K562 (cell line): ENCODE measurements around the gene FBXO46. TPM values are rescaled to one million over a fixed set of nuclear protein-coding genes. Genes with fewer than 3 reads are reported as not detected.
A peak's percentile ranks its signal among the peaks of the same experiment; 100 is the strongest.

Source experiments
- ARHGAP35 ChIP-seq: fragments of 450-650 bp; IDR thresholded peaks from 2 replicates; pipeline ENCODE4 v1.6.1; 2018; ENCODE audit not compliant: partially characterized antibody
- BRD9 ChIP-seq: fragments of 450-650 bp; IDR thresholded peaks from 2 replicates; pipeline ENCODE4 v1.6.1; 2018; ENCODE audit warnings: low read depth; ENCODE audit not compliant: partially characterized antibody
- CREM ChIP-seq: IDR thresholded peaks from 2 replicates; pipeline ENCODE4 v1.6.1; 2014; ENCODE audit warnings: antibody characterized with exemption, low read depth
- EGR1 ChIP-seq: fragments of 450-650 bp; conservative IDR thresholded peaks from 2 replicates; pipeline ENCODE4 v1.6.1; 2017; ENCODE audit warnings: mild to moderate bottlenecking
- JUN ChIP-seq, 2 experiments: sonication (generic) in 1 of 2; formaldehyde crosslinking in 1 of 2; IDR thresholded peaks; 2 replicates each; pipeline versions ENCODE4 v1.6.1 to v1.8.0; 2012 to 2022; ENCODE audit warnings: borderline replicate concordance in 2 of 2, mild to moderate bottlenecking in 2 of 2, improper control_type of control experiment in 1 of 2, low read depth in 1 of 2, low read length in 1 of 2, missing genetic modification reagents in 1 of 2
- L3MBTL2 ChIP-seq: fragments of 450-650 bp; IDR thresholded peaks from 2 replicates; pipeline ENCODE4 v1.6.1; 2016; ENCODE audit warnings: mild to moderate bottlenecking, moderate library complexity
- MBD2 ChIP-seq: sonication (generic); IDR thresholded peaks from 2 replicates; pipeline ENCODE4 v1.6.1; 2016; ENCODE audit warnings: low read depth, borderline replicate concordance
- MEIS2 ChIP-seq: fragments of 450-650 bp; IDR thresholded peaks from 2 replicates; pipeline ENCODE4 v1.6.1; 2014; ENCODE audit warnings: mild to moderate bottlenecking; ENCODE audit not compliant: partially characterized antibody
- POLR2A ChIP-seq: fragments of 450-650 bp; conservative IDR thresholded peaks from 2 replicates; pipeline ENCODE4 v1.6.1; 2016
- PTBP1 ChIP-seq: fragments of 200-400 bp; formaldehyde crosslinking; IDR thresholded peaks from 2 replicates; pipeline ENCODE4 v1.6.1; 2017; ENCODE audit warnings: low read depth, low read length
- PTRF ChIP-seq: fragments of 450-650 bp; IDR thresholded peaks from 2 replicates; pipeline ENCODE4 v1.6.1; 2016; ENCODE audit warnings: mild to moderate bottlenecking, missing genetic modification characterization, missing compliant biosample characterization
- RBBP5 ChIP-seq: fragments of 200-600 bp; sonication (generic); IDR thresholded peaks from 2 replicates; pipeline ENCODE4 v1.6.1; 2012; ENCODE audit warnings: borderline replicate concordance, mild to moderate bottlenecking, low read length, control low read depth, inconsistent platforms; ENCODE audit not compliant: insufficient read depth, poor library complexity, severe bottlenecking
- polyA plus RNA-seq, 8 experiments: library from polyadenylated mRNA; depleted of rRNA in 4 of 8; stranded (reverse) in 5 of 8; unstranded in 3 of 8; fragments of >200 nt; fragmentation: Nextera tagmentation in 2 of 8; fragmentation: Illumina TruSeq in 1 of 8; extraction: Ambion mirVana in 2 of 8; extraction: Trizol in 1 of 8; gene quantifications; 2 replicates each; pipeline versions ENCODE4 v1.2.1 to v1.2.3, GENCODE V29; 2011 to 2014; ENCODE audit warnings: inconsistent platforms in 1 of 8, missing spikeins in 1 of 8
- total RNA-seq, 7 experiments: library from RNA; depleted of rRNA in 6 of 7; stranded (reverse); fragments of >200 nt in 6 of 7; fragmentation: Illumina TruSeq in 2 of 7; extraction: Trizol in 2 of 7; gene quantifications; 2 replicates each; pipeline versions ENCODE4 v1.2.1 to v1.2.3, GENCODE V29; 2011 to 2021; ENCODE audit warnings: low replicate concordance in 1 of 7
- TF ChIP-seq, protein P1 (sequence below): sonication (generic); formaldehyde crosslinking; IDR thresholded peaks from 2 replicates; pipeline ENCODE4 v1.8.1; 2023; ENCODE audit warnings: mild to moderate bottlenecking, missing genetic modification reagents
- TF ChIP-seq, protein P2 (sequence below): fragments of 250-450 bp; sonication (Bioruptor Pico); IDR thresholded peaks from 2 replicates; pipeline ENCODE4 v1.9.0; 2021; ENCODE audit warnings: mild to moderate bottlenecking
- TF ChIP-seq, protein P3 (sequence below), 2 experiments: fragments of 450-650 bp in 1 of 2; sonication (generic) in 1 of 2; formaldehyde crosslinking in 1 of 2; IDR thresholded peaks; 2 replicates each; pipeline versions ENCODE4 v1.7.1 to v1.9.0; 2016 to 2022; ENCODE audit warnings: inconsistent platforms in 1 of 2, mild to moderate bottlenecking in 1 of 2, missing genetic modification reagents in 1 of 2

FBXO46 gene
- total and polyA plus RNA-seq, 9 of the 15 experiments (the other 6 are each of a cell fraction or from before 2014, with no cell fraction given) = 1.5 to 36.1 (median 7.3) TPM

DNA sequence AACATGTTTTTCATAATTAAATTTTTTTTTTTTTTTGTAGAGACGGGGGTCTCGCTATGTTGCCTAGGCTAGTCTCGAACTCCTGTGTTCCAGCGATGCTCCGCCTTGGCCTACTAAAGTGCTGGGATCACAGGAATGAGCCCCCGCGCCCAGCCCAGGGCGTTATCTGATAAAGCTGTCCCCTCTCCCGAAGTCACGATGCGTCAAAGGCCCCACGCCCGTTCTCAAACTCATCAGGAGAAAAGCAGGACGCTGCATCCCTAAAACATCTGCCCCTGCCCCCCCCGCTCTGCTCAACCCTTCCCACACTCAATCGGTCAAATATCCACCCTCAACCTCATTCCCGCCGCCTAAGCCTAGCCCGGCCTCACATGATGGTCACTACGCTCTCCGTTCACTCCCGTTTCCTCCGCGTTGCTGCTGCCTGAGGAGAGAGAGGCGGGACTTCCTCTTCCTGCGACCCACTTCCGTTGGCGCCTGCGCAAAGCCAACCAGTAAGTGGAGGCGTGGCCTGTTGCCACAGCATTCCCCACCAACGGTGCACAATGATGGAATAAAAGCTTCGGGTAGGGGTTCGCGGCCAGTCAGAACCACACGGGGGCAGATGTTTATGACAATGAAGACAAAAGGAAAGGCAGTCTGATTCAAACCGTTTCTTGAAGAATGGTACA lies 39.0 kb downstream of the FBXO46 start, which contains the start of gene SNRPD2 (continued):
- TF ChIP-seq, protein P1, sequence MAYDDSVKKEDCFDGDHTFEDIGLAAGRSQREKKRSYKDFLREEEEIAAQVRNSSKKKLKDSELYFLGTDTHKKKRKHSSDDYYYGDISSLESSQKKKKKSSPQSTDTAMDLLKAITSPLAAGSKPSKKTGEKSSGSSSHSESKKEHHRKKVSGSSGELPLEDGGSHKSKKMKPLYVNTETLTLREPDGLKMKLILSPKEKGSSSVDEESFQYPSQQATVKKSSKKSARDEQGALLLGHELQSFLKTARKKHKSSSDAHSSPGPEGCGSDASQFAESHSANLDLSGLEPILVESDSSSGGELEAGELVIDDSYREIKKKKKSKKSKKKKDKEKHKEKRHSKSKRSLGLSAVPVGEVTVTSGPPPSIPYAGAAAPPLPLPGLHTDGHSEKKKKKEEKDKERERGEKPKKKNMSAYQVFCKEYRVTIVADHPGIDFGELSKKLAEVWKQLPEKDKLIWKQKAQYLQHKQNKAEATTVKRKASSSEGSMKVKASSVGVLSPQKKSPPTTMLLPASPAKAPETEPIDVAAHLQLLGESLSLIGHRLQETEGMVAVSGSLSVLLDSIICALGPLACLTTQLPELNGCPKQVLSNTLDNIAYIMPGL (CRISPR knock-in tag) = no peak
- TF ChIP-seq L3MBTL2 (peak; percentile 70), JUN (IDR thresholded peaks at IDR 0.05; ENCODE audit: borderline replicate concordance, low read depth, low read length) (no peak), JUN (CRISPR knock-in tag; IDR thresholded peaks at IDR 0.05; ENCODE audit: borderline replicate concordance) (0 out of 2 replicates have a peak, but pooled peaks have one; percentile 8), MBD2 (peak; percentile 66; the same call in 1 of the 2 replicates), CREM (peak; percentile 63), PTBP1 (no peak), ARHGAP35 (no peak), MEIS2 (peak; percentile 3), PTRF (tag) (no peak), EGR1 (peak; percentile 37), BRD9 (peak; percentile 62), RBBP5 (peak; percentile 69), POLR2A (peak; percentile 99)
- TF ChIP-seq, protein P2, sequence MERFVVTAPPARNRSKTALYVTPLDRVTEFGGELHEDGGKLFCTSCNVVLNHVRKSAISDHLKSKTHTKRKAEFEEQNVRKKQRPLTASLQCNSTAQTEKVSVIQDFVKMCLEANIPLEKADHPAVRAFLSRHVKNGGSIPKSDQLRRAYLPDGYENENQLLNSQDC (CRISPR knock-in tag) = no peak
- TF ChIP-seq, protein P3, sequence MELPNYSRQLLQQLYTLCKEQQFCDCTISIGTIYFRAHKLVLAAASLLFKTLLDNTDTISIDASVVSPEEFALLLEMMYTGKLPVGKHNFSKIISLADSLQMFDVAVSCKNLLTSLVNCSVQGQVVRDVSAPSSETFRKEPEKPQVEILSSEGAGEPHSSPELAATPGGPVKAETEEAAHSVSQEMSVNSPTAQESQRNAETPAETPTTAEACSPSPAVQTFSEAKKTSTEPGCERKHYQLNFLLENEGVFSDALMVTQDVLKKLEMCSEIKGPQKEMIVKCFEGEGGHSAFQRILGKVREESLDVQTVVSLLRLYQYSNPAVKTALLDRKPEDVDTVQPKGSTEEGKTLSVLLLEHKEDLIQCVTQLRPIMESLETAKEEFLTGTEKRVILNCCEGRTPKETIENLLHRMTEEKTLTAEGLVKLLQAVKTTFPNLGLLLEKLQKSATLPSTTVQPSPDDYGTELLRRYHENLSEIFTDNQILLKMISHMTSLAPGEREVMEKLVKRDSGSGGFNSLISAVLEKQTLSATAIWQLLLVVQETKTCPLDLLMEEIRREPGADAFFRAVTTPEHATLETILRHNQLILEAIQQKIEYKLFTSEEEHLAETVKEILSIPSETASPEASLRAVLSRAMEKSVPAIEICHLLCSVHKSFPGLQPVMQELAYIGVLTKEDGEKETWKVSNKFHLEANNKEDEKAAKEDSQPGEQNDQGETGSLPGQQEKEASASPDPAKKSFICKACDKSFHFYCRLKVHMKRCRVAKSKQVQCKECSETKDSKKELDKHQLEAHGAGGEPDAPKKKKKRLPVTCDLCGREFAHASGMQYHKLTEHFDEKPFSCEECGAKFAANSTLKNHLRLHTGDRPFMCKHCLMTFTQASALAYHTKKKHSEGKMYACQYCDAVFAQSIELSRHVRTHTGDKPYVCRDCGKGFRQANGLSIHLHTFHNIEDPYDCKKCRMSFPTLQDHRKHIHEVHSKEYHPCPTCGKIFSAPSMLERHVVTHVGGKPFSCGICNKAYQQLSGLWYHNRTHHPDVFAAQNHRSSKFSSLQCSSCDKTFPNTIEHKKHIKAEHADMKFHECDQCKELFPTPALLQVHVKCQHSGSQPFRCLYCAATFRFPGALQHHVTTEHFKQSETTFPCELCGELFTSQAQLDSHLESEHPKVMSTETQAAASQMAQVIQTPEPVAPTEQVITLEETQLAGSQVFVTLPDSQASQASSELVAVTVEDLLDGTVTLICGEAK (IDR thresholded peaks at IDR 0.05) = peak; percentile 97
- TF ChIP-seq, protein P3 (CRISPR knock-in tag; IDR thresholded peaks at IDR 0.05) = no peak
